NCI-H1092 treated with DMSO at 0.1 percent for 48 hours (cell line): ENCODE data around the gene NCAPH2.

Experiments used
- DNase-seq: peaks from one replicate; lab custom pipeline; 2025; lab: John Stamatoyannopoulos, UW

NCAPH2 gene

GRCh38 chr22:50490531-50491308, 17.3 kb upstream of the NCAPH2 start:
- DNase-seq = no peak

- DNase-seq = no peak
These were observed 10.9 kb upstream of the NCAPH2 start for GRCh38 chr22:50497093-50497492.

- DNase-seq = peak; percentile 4
These were observed 9.6 kb upstream of the NCAPH2 start for GRCh38 chr22:50498322-50498890.

GRCh38 chr22:50500452-50500851, 7.6 kb upstream of the NCAPH2 start:
- no peak for DNase-seq

GRCh38 chr22:50502096-50502495, 5.9 kb upstream of the NCAPH2 start:
- no peak for DNase-seq

GRCh38 chr22:50502628-50503474, 5.2 kb upstream of the NCAPH2 start:
- DNase-seq = no peak

- DNase-seq = no peak
These were observed 4.4 kb upstream of the NCAPH2 start for GRCh38 chr22:50503475-50504145.

GRCh38 chr22:50504369-50505211, 3.4 kb upstream of the NCAPH2 start:
- no peak for DNase-seq

- DNase-seq = no peak
These were observed 2.7 kb upstream of the NCAPH2 start for GRCh38 chr22:50505276-50505775.

GRCh38 chr22:50505776-50506610, 2.0 kb upstream of the NCAPH2 start:
- DNase-seq = no peak

GRCh38 chr22:50506611-50507420, 1.2 kb upstream of the NCAPH2 start:
- DNase-seq = no peak

GRCh38 chr22:50507421-50507990, 518 bp upstream of the NCAPH2 start, which contains the start of gene LMF2:
TSS of gene LMF2 (minus strand) at chr22:50507702. CDS start at chr22:50507675, 27 bp downstream.
- peak; percentile 63 for DNase-seq

- no peak for DNase-seq
These were observed 873 bp downstream of the NCAPH2 start for GRCh38 chr22:50508897-50509296.

- no peak for DNase-seq
These were observed 5.2 kb downstream of the NCAPH2 start for GRCh38 chr22:50513175-50513574.

- no peak for DNase-seq
These were observed 8.0 kb downstream of the NCAPH2 start for GRCh38 chr22:50516068-50516467.

GRCh38 chr22:50516891-50517290, 8.9 kb downstream of the NCAPH2 start:
- DNase-seq = no peak

GRCh38 chr22:50517495-50518260, 9.7 kb downstream of the NCAPH2 start:
- no peak for DNase-seq

- no peak for DNase-seq
These were observed 10.6 kb downstream of the NCAPH2 start for GRCh38 chr22:50518606-50519005.
